HG02623 (cell line): ENCODE results near the gene C5.
A peak's percentile ranks its signal among the peaks of the same experiment; 100 is the strongest.
"Not testable (repeated sequence)": the region's sequence is repeated elsewhere in the genome, so short reads cannot be mapped to it uniquely, and the experiment has no call there.

Source experiments
- ATAC-seq: cut with Tn5 transposase; IDR thresholded peaks from one replicate; pipeline ENCODE4 v1.9.1; 2021; ENCODE audit warnings: moderate library complexity; ENCODE audit not compliant: unreplicated experiment

C5 gene

DNA sequence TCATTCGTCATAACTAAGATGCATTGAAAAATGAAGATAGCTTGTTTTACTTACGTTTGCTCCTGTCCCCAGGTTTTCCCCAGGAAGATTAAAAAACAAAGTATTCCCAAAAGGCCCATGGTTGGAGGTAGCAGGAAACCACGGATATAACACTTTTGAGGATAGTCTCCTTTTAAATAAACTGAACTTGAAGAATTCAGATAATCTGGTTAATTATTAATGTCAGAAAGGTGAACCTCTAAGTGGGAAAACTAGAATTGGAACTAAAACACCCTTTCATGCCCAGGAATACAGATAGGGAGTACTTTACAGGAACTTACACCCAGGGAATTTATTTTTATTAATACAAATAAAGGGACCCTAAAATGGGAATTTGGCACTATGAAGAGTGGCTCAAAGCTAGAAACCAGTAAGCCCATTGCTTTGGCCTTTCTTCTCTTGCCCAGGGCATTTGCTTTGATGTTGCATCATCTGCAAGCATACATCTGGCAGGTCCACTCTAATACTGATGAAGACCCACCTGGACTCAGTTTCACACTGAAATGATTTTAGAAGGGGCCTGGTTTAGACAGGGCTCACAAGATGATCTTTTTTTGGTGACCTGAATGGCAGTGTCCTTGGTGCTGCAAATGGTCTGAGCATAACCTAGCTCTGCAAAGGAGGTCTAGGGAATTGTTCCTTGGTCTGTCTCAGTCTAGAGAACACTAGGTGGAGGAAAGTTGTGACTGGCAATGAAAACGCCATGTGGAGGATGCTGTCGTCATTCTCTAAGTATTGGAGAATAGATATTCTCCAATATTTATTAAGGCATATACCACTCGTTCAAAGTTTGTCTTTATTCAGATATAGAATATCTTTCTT is at the start of gene C5:
TSS of gene C5 (minus strand) at position 148 of the 861 bp plus-strand sequence. CDS start at position 119, 29 bp downstream.
- ATAC-seq, result no peak

DNA sequence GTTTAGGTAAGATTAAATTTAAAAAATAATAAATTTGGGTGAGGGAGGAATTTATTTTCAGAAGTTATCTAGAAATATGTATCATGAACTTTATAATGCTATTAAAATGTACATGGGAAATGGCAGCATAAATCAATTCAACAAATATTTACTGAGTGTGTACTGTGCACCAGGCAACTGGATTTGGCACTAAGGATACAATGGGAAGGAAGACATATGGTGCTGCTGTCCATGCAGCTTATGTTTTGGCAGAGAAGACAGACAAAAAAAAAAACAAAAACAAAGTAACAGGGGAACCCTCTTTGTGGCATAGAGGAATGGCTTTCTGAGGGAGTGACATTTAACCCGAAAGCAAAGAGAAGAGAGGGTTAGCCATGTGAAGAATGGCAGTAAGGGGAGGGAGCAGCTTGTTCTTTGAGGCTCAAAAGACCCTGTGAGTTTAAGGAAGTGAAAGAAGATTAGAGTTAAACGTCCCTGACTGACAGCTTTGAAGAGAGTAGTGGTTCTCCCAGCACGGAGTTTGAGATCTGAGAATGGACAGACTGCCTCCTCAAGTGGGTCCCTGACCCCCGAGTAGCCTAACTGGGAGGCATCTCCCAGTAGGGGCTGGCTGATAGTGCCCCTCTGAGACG is 48.6 kb upstream of the C5 start:
- ATAC-seq, result no peak

DNA sequence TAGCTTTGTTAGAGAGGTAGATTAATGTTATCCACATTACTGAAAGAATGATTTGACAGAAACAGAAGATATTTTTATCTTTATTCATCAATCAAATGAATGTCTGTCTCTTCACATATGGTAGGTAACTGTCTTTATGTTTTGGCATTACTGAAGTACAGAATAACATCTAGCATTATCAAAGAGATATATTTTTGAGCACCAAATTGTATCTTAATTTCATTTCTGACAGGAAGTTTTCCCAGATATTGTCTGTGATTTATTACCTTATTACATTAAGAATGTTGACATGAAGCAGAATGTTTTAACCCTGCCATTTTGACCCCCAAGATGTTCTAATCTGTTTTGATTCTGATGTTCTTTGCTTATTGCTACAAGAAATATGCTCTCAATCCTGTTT is 45.0 kb upstream of the C5 start:
- no peak for ATAC-seq

DNA sequence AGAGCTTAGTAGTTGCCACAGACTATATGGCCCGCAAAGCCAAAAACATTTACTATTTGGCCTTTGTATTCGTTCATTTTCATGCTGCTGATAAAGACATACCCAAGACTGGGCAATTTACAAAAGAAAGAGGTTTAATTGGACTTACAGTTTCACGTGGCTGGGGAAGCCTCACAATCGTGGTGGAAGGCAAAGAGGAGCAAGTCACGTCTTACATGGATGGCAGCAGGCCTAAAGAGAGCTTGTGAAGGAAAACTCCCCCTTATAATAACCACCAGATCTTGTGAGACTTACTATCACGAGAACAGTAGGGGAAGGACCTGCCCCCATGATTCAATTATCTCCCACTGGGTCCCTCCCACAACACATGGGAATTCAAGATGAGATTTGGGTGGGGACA is 40.7 kb upstream of the C5 start:
- not testable (repeated sequence) for ATAC-seq

DNA sequence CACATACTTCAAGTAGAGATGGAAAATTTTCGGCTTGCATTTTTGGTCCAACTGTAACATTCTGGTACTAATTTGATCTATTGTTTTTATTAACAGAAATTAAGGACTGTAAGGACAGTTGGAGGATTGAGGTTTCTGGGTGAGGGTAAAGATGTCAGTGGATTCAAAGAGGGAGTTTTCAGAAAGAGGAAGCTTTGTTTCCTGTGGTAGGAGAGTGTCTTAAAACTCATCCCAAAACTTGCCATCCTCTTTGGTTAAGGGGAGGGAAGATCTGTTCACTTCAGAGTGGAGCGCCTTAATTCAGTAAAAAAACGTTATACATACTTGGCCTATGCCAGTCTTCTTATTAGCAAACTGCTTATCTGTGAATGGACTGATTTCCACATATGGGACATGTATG is 38.5 kb upstream of the C5 start:
- no peak for ATAC-seq

DNA sequence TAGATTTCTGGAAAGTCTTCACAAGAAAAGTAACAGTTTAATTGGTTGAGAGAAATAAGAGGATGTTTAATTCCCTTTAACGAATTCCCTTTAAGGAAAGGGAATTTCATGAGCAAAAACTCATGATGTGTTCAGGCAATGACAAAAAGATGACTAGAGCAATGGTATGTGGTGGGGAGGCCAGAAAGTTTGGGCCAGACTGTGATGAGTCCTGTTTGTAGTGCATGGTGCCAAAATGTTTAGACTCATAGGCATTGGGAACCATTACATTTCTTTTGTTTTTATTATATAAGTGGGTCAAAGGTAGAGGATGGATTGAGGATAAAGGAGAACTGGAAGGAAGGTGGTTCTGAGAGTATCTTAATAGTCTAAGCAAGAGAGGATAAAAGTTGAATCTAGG is 35.6 kb upstream of the C5 start:
- no peak for ATAC-seq

DNA sequence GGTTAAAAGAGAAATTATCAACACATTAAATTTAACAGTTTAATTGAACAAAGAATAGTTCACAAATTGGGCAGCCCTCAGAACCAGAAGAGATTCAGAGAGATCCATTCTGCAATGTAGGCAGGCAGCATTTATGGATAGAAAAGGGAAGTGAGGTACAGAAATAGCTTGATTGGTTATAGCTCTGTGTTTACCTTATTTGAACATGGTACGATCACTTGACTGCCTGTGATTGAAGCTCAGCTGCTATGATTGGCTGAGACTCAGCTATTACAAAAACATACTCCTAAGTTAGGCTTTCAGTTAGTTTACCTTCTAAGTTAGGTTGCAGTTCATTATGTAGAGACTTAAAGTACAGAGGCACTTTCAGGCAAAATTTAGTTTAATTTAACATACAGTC is 32.0 kb upstream of the C5 start:
- no peak for ATAC-seq

DNA sequence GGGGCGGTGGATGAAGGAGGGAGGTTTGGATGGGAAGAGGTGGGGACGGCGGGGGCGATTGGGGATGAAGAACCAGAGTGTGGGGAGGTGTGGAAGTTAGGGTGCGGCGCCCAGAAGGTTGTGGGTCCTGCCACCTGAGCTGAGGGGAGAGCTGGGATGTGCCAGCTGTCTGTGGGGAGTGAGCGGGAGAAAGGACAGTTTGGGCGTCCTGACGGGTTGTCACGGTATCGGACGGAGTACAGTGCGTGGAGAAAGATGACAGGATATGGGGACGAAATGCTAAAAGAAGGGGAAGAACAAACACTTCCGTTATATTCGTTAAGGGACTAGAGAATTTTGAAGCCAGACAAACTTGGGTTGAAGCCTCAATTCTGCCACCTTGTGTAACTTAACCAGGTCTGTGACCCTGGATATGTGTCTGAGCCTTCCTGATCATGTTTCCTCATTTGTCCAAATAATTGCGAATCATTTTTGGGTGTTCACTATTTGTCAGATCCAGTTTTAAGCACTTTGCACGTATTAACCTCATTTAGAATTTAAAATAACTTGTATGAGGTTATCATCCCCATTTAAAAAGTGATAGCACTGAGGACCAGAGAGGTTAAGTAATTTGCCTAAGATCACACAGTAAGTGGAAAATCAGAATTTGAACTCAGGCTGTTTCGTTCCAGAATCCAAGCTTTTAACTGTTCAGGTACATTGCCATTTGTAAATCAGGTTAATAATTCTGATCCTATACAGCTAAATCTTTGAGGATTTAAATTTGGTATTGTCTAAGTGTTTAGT is 25.4 kb upstream of the C5 start:
- ATAC-seq, result no peak

DNA sequence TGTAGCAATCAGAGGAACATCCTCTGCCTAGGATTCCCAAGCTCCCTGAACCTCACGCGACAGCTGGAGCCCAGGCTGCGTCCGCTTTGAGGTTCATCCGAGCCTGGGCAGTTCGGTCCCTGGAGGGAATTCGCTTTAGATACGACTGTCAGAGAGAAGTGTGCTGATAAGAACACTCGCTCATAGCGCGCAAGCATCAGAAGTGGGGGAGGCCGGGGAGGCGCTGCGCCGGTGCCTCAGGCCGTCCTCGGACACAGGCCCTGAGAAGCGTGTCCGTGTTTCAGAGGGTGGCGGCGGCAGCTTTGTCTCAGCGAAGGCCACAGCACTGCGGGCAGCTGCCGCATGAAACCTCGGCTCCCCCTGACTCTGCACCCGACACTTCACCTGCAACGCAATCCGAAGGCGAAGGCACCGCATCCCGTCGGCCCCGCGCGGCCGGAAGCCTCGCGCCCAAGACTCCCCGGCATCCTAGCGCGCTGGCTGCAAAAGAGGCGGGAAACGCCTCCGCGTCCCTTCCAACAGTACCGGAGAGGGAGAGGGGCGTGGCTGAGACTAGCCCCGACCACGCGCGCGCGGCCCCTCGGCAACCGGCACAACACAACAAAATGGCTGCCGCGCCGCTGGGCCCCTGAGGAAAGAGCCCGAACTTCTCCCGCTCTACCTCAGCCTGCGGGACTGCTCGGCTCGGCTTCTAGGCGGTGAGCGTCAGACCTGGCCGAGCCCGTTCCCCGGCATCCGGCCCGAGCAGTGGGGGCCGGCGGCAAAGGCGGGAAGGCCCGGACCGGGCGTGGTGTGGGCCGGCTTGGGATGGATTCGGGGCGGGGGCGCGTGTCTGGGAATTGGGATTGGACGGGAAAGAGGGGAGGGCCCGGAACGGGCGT is 24.5 kb upstream of the C5 start, which contains the start of gene CNTRL:
TSS of gene CNTRL (plus strand) at position 586 of the 881 bp plus-strand sequence. CDS start 13,372 bp downstream, outside the sequence.
- ATAC-seq, result peak; percentile 64

DNA sequence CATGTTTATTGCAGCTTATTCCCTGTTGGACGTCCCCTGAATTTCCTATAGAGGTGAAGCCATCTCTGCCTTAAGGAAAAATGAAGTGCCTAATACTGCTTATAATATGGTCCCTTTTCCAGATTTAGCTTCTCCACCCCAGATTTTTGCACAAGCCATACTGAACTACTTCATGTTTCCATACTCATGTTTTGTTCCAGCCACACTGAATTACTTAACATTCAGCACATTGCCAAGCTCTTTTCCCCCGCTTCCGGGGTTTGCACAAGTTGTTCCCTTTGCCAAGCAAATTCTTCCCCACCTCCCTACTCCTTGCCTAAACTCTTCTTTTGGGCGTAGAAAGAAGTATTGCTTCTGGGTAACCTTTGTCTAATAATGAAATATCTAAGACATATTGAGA is 23.0 kb upstream of the C5 start:
- no peak for ATAC-seq

DNA sequence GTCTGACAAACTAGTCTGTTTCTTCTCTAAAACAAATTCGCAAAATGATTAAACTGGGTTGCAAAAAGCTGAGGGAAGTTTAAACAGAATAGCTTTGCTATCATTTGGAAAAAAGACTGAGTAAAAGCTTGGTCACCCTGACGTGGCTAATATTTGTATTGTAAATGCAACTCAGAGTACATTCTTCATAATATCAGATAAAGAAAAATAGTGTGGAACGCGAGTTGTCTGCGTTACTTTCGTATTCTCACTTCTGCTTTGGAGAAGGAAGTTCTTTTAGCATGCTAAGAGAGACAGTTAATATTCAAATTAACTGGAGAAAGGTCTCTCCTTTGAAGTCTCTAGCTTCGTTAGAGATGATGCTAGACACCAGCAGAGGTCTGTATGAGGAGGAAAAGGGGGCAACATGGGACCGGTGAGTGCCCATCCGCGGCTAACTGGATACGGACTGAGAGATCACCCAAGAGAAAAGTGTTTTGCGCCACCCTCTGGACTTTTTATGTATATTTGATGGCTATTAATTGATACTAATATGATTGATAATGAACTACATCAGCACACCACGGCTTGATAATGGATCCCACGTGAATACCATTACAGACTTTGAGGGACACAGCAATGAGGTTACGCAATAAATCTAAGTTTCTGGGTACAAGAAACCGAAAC is 21.8 kb upstream of the C5 start:
- ATAC-seq, result peak; percentile 32

DNA sequence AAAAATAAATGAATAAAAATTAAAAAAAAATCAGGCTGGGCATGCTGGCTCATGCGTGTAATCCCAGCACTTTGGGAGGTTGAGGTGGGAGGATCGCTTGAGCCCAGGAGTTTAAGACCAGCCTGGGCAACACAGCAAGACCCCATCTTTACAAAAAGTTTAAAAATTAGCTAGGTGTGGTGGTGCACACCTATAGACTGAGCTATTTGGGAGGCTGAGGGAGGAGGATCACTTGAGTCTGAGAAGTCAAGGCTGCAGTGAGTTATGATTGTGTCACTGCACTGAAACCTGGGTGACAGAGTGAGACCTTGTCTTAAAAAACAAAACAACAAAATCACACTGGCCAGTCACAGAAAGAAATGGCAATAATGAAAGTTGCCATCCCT is 21.3 kb upstream of the C5 start:
- no peak for ATAC-seq

DNA sequence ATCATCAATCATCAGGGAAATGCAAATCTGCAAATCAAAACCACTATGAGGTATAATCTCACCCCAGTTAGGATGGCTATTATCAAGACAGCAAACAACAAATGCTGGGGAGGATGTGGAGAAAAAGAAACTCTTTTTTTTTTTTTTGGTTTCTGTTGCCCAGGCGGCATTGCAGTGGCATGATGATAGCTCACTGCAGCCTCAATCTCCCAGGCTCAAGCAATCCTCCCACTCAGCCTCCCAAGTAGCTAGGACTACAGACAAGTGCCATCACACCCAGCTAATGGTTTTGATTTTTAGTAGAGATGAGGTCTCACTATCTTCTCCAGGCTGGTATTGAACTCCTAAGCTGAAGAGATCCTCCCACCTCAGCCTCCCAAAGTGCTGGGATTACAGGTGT is 19.3 kb upstream of the C5 start:
- no peak for ATAC-seq

DNA sequence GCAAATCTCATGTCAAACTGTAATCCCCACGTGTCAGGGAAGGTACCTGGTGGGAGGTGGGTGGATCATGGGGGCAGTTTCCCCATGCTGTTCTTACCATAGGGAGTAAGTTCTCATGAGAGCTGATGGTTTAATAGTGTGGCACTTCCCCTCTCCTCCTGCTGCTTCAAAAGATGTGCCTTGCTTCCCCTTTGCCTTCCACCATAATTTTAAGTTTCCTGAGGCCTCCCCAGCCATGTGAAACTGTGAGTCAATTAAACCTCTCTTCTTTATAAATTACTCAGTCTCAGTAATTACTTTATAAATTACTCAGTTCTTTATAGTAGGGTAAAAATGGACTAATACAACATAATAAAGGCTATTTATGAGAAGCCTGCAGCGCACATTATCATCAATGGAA is 17.6 kb upstream of the C5 start:
- ATAC-seq, result no peak

DNA sequence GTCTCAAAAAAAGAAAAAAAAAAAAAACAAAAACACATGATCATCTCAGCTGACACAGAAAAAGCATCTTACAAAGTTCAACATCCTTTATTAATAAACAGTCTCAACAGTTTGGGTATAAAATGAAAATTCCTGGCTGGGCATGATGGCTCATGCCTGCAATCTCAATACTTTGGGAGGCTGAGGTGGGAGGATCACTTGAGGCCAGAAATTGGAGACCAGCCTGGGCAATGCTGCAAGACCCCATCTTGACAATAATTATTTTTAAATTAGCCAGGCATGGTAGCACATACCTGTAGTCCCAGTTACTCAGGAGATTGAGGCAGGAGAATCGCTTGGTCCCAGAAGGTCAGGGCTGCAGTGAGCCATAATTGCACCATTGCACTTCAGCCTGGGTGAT is 16.8 kb upstream of the C5 start:
- ATAC-seq, result no peak

DNA sequence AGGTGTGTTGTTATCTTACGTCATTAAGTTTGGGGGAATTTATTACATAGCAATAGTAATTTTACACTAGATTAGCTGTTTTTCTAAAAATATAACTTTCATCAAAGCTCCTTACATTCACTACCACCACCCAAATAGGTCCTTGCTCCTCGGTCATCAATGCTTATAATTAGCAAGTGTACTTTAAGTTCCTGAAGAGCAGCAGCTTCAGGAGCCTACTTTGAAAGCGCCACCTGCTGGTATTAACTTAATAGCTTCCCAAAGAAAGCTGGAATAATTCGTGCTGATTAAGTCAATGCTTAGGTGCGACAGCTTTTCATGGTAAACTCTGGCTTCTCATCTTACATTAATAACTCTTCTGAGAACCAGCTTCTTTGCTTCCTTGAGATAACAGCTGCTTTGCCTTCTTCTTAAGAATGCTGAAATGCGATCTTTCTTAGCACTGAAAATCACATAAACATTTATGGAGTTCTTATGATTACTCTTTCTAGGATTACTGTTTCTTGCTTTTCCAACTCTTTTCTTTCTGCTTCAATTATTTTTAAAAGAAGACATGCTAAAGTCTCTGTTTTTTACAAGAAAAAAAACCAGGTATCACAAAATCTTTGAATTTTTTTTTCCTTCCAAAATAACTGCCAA is 10.0 kb upstream of the C5 start:
- ATAC-seq, result no peak

DNA sequence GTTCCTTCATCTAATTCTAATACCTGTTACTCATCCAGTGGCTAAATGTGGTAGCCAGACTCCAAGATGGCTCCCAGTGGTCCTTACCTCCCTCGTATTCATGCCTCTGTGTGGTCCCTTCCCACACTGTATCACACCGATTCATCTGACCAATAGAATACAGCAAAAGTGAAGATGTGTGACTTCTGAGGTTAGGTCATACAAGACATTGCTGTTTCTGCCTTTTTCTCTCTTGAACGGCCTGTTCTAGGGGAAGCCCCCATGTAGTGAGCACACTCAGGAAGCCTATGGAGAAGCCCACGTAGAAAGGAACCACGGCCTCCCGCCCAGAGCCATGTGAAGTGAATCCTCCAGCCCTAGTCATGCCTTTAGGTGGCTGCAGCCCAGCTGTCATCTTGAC is 9.4 kb upstream of the C5 start:
- no peak for ATAC-seq

DNA sequence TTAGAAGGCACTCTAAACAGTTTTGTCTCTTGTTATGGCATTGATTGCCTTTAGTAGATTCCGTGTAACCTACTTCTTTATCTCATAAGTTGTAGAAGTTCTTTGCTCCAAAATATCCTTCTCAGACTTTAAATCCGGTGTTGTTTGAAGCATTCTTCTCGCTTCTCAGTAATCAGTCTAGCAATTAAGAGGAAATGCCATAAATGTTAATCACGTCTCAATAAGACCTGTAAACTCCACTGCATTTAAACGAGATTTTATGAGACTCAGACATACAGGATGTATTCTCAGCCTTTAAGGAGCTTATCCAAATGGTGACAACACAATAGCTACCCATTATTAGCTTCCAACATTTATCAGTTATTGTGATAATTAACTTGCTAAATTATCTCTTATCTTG is 7.7 kb upstream of the C5 start:
- ATAC-seq, result no peak

DNA sequence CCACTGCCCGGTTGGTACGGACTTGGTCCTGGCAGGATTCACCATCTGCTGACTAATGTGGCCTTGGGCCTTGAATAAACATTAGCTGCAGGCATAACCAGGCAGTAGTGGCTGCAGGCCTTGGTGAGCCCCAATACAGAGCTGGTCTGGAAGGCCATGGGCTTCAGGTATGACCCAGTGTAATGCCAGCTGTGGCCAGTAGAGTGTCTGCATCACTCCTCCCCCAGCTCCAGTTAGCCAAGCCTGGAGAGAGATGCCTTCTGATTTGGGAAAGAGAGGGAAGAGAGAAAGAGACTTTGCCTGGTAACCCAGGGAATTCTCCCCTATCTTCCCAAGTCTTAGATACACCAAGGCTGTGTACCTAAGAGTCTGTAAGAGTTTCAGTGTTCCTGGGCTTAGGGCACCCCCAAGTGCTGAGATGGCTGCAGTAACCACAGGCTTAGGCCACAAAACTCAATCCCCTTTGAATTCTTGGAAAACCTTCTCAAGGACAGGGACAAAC is 5.6 kb upstream of the C5 start:
- no peak for ATAC-seq

DNA sequence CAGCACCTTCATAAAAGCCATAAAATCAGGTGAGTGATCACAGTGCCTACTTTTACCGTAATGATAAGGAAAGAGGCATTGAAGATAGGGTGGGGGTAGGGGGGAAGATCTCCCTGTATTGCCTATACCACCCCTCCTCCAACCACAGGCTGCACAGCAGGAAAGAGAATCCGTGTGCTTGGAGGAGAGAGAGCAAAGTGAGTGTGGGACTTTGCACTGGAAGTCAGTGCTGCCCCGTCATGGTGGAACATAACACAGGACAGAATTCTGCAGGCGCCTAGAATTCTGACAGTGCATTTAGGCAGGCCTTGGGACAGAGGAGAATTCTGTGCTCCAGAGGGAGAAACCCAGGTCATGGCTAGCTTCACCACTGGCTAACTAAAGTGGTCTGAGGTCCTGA is 3.5 kb upstream of the C5 start:
- ATAC-seq, result no peak
